ENCODE results near the gene TUBG1.

Gene TUBG1

DNA sequence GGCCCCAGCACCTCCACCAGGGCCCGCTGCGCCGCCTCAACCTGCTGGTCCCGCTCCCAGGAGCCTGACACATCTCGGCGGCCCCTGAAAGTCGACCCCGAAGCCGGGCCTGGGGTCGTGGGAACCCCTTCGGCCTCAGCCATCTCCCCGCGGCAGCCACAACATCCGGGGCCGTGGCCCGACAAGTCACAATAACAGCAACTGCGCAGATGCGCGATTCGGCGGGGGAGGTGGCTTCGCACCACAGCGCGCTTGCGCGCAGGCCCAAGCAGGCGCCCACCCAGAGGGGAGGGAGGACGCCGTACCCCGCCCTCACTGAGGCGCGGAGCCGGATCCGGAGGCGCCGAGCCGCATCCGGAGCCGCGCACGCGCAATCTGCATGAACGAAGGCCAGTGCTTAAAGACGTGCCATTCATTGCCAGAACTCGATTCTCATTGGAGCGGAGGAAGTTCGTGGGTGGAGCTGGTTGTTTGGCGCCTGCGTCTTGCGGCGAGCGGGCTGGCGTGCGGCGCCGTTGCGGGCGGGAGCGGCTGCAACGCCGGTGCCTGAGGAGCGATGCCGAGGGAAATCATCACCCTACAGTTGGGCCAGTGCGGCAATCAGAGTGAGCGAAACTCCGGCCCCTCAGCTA is at the start of gene TUBG1, which contains the start of gene RETREG3:
Gene TUBG1, plus strand, starts transcription at position 502 of the 632 bp plus-strand sequence. Its CDS starts 55 bp downstream, at position 557.
Gene RETREG3, minus strand, starts transcription at position 193 of the 632 bp plus-strand sequence. Its CDS starts 50 bp downstream, at position 143.
- peak; percentile 99 for DNase-seq

DNA sequence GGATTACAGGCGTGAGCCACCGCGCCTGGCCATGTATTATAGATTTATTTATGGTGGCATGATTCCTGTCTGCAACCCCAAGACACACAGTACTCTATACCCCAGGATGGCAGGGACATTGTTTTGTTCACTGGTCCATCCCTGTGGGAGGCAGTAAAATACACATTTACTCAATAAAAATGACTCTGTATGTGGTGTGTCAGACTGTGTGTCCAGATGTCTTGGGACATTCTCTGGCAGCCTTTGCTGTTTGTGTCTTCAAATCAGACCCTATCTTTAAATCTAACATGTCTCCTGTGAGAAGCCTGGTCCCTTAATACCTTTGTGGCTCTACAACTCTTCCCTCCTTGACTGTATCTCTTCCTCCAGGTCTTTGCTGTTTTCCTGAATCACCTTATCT is 49.2 kb upstream of the TUBG1 start:
- DNase-seq, result no peak

DNA sequence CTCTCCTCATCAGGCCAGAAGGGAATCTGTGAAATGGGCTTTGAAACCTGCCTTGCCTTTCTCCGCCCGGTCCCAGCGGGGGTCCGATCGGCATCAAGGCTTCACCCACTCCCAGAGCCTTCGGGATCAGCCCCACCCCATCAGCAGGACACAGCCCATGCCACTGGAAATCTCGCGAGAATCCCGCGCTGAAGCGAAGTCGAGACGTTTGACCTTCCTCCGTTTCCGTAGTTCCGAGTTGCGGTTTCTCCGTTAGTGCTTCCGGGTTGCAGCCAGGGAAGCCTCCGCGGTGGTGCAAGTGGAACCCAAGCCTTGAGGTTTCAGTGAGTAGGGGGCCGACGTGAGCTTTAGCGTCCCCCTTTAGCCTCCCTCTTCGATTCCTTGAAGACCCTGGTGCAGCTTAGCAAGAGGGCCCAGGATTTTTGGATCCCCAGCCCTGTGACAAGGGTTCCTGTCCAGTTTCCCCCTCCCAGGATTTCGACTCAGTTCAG is 47.5 kb upstream of the TUBG1 start, which contains the start of gene COASY:
Gene COASY, plus strand, starts transcription at position 252 of the 491 bp plus-strand sequence. CDS start 475 bp downstream, outside the sequence.
- peak; percentile 92 for DNase-seq

DNA sequence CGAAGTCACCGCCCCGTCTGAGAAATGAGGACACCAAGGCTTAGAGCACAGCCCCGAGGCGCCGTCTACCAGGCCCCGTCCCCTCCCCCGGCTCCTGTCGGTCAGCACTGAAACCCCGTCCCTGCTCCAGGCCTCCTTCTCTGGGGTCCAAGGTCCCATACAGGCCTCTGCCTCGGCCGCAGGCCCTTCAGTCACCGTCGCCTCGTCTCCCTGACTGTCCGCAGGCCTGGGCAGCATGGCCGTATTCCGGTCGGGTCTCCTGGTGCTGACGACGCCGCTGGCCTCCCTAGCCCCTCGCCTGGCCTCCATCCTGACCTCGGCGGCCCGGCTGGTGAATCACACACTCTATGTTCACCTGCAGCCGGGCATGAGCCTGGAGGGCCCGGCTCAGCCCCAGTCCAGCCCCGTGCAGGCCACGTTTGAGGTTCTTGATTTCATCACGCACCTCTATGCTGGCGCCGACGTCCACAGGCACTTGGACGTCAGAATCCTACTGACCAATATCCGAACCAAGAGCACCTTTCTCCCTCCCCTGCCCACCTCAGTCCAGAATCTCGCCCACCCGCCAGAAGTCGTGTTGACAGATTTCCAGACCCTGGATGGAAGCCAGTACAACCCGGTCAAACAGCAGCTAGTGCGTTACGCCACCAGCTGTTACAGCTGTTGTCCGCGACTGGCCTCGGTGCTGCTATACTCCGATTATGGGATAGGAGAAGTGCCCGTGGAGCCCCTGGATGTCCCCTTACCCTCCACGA is 46.9 kb upstream of the TUBG1 start:
- no peak for DNase-seq

DNA sequence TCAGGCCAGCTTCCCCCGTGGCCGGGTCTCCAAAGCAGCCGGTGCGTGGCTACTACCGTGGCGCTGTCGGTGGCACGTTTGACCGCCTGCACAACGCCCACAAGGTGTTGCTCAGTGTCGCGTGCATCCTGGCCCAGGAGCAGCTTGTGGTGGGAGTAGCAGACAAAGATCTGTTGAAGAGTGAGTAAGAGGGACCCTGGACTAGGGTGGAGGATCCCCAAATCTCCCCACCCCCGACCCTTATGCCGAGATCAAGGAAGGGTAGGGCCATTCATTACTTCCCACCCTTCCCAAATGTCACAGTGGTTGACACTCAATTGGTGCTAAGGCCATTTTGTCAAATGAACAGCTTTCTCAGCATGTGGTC is 46.4 kb upstream of the TUBG1 start:
- DNase-seq, result no peak

DNA sequence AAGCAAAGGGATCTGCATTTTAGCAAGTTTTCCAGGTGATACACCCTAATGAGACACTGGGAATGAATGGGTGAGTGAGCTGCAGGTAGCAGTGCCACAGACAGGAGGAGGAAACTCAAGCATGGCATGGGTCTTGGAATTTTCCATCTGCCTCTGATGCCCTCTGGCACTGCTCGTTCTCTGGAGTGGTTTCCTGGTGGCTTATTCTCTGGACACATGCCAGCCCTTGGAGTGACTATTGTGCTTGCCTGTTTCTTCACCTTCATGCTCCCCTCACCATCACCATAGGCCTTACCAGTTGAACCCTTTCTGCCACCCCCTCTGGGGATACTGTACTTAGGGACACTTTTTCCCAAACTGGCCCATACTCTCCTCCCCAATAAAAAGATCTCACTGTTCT is 45.9 kb upstream of the TUBG1 start:
- DNase-seq, result no peak

DNA sequence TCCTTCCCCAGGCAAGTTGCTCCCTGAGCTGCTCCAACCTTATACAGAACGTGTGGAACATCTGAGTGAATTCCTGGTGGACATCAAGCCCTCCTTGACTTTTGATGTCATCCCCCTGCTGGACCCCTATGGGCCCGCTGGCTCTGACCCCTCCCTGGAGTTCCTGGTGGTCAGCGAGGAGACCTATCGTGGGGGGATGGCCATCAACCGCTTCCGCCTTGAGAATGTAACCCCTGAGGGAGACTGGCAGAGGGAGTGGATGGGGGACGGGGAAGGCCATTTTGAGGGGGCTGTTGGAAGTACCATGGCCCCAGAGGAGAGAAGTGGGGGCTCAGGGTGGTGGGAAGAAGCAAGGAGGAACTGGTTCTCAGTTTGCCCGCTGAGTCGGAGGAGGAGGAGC is 45.5 kb upstream of the TUBG1 start:
- no peak for DNase-seq

DNA sequence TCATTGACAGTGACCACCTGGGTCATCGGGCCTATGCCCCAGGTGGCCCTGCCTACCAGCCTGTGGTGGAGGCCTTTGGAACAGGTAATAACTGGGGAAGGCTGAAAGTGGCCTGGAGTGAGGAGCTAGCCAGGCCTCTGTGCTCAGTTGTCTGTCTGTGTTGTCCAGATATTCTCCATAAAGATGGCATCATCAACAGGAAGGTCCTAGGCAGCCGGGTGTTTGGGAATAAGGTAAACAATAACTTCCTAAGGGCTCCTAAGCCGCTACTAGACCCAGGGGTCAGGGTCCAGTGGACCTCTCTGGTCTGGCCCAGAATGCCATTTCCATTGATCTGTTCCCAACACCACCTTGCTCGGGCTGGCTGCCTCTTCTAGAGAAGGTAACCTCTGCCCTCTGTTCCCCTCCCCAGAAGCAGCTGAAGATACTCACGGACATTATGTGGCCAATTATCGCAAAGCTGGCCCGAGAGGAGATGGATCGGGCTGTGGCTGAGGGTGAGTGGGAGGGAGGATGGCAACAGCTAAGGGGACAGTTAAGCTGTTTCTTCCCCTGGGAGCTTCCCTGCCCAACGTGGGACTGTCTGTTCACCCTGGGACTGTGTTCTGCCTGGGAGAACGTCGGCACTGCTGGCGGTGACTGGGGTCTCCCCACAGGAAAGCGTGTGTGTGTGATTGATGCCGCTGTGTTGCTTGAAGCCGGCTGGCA is 44.5 kb upstream of the TUBG1 start:
- no peak for DNase-seq

DNA sequence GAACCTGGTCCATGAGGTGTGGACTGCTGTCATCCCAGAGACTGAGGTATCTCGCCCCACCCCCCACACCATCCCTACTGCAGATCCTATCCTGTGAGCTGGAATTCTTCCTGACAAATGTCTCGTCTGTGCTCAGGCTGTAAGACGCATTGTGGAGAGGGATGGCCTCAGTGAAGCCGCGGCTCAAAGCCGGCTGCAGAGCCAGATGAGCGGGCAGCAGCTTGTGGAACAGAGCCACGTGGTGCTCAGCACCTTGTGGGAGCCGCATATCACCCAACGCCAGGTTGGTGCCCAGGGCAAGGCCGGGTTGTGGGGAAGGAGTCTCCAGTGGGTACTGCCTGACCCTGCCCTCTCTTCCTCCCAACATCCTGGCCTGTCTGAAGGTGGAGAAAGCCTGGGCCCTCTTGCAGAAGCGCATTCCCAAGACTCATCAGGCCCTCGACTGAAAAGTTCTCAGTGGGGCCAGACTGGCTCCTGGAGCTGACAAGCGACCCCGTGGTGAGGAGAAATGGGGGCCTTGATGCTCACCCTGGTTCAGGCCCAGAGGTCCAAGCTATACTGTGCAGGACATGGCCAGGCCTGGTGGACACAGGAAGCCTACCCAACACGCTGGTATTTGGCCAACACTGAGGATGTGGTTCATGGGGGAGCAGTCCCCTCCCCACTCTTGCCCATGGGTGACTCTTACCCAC is 43.8 kb upstream of the TUBG1 start:
- no peak for DNase-seq

DNA sequence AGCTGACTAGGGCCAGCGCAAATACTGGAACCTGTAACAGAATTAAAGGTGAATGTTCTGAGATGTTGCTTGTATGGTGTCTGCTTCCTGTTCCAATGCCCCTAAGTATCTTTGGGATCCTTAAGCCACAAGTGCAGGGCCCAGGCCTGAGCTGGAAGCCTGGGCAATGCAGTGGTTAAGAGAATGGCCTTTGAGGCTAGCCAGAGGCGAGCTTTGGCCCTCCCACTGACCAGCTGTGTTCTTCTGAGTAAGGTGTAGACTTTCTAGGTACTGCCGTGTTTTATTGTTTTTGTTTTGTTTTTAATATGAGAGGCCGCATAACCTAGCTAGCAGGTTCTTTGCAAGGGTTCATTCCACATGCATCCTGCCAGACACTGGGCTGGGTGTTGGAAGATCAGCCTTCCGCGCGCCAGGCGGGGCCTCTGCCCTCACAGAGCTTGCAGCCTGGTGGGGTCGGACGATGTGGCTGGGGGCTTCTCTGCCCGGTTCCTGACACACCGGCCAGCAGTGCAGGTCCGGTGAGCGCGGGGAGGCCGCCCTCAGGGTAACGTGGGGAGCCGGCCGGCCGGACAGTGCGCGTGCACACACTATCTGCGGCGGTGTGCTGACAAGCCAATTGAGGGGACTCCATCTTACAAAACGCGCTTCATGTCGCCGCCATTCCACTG is 43.1 kb upstream of the TUBG1 start:
- no peak for DNase-seq

DNA sequence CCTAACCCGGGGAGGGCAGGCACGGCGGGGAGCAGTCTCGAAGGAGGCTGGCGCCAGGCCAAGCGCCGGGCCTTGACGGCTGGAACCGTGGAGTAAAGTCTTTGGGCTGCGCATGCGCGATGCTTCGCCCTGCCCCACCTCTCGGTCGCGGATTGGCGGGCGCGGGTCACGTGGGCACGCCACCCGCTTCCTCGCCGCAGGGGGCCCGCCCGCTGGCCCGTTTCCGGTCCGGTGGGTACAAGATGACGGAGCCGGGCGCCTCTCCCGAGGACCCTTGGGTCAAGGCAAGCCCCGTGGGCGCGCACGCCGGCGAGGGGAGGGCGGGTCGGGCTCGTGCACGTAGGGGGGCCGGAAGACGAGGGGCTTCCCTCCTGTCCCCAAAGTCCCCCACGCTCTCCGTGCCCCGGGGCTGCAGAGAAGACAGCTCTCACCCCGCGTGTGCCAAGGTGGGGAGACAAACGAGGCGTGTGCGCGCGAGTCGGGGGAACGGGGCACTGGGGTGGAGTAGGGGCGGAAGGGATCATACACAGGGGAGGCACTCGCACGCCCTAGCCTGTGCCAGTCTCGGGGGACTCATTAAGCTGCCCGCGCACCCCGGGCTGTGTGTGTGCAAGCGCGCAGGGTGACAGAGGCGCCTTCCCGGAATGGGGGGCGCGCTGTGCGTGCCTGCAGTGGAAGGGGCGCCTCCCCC is 42.5 kb upstream of the TUBG1 start, which contains the start of gene MLX:
Gene MLX, plus strand, starts transcription at position 218 of the 691 bp plus-strand sequence. Its CDS starts 25 bp downstream, at position 243.
- DNase-seq, result peak; percentile 91

DNA sequence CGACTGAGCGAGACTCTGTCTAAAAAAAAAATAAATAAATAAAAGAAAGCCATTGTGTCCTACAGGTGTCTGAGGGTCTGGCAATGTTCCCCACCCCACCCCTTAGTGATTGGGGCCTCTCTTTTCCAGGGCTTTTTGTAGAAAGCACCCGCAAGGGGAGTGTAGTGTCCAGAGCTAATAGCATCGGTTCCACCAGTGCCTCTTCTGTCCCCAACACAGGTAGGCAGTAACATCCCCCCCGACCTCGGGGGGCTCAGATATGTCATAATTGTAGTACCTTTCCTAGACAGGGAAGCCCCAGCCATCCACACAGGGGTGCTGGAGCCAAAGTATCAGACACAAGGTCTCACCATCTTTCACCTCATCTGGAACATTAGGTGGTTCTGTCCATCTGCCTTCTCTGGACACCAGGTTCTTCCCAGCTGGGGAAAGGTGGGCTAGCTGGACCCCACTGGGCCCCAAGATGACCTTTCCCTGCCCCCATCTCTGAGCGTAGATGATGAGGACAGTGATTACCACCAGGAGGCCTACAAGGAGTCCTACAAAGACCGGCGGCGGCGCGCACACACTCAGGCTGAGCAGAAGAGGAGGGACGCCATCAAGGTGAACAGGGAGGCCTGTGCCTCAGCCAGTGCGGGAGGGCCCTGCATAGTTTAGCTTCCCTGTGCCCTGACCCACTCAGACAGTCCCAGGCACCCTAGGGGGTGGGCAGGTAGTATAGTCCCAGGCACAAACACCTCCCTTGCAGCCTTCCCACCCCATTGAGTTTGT is 41.0 kb upstream of the TUBG1 start:
- DNase-seq, result no peak

DNA sequence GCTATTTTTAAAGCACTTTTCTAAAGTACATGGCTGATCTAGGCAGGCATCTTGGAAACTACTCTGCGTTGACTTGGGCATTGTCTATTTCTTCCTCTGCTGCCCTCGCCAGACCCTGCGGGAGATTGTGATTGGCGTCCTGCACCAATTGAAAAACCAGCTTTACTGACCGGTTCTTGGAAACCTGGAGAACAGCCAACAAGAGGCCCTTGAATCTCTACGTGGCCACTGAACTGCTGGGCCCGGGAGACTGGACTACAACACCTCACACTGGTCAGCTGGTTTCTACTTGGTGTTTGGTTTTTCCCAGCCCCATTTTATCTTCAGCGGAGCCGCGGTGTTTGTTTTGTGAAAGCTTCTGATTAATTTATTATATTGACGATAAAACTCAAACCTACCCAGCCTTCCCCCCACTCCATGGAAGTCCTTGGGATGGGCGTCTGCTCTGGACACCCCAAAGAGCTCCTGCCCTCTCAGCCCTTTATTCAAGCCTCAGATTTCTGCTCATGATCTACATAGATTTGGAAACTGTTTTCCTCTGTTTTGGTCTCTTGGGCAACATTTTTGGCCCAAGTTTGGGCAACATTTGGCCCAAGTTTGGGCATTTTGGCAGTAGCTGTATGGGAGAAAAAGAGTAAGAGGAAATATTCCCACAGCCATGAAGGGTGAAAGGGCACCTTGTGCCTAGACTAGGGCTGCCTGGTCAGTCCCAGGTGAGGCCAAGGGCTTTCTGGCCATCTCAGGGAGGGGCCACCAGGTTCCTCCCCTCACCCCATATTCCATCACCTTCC is 37.9 kb upstream of the TUBG1 start:
- no peak for DNase-seq

DNA sequence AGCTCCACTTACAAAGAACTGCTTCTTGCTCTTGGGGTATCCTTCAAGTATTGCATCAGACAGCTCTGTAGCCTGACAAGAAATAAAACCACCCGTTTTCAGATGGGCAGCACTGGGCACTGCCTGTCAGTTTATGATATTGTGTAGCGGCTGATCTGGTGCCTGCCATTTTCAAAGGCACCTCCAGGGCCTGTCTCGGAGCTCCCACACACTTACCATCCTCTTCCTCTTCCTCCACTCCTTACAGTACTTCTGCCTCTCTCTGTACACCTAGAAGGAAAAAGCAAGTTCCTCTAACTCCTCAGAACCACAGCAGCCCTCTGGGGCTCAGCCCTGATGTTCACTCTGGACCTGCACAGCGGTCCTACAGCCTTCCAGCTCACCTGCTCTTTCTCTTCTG is 36.4 kb upstream of the TUBG1 start:
- no peak for DNase-seq

DNA sequence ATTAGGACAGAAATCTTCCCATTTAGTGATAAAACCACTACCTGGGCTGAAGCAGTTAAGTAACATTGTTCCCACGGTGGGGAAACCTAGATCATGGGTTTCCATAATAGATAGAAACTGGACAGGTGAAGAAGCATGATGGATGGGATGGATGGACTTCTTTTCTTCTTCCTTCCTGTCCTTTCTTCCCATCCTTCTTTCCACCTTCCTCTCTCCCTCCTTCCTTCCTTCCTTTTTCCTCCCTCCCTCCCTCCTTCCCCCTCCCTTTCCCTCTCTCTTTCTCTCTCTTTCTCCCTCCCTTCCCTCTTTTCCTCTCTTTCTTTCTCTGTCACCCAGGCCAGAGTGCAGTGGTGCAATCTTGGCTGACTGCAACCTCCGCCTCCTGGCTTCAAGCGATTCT is 35.0 kb upstream of the TUBG1 start:
- DNase-seq, result no peak

DNA sequence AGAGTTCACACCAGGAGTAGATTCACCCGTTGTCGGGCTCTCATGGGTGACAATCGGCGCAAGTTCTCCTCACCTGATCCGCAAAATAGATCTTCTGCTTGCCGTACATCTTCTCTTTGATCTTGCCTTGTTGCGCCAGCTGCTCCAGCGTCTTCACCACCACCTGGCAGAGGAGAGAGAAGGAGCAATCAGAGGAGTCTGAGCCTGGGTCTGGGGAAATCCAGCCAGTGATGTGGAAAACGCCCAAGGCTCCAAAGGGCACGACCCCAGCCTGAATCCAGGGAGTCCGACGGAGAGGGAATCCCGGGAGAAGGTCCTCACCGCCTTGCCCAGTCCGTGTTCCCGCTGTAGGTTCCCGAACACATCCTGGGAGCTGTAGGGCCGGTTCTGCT is 32.3 kb upstream of the TUBG1 start:
- DNase-seq, result no peak

DNA sequence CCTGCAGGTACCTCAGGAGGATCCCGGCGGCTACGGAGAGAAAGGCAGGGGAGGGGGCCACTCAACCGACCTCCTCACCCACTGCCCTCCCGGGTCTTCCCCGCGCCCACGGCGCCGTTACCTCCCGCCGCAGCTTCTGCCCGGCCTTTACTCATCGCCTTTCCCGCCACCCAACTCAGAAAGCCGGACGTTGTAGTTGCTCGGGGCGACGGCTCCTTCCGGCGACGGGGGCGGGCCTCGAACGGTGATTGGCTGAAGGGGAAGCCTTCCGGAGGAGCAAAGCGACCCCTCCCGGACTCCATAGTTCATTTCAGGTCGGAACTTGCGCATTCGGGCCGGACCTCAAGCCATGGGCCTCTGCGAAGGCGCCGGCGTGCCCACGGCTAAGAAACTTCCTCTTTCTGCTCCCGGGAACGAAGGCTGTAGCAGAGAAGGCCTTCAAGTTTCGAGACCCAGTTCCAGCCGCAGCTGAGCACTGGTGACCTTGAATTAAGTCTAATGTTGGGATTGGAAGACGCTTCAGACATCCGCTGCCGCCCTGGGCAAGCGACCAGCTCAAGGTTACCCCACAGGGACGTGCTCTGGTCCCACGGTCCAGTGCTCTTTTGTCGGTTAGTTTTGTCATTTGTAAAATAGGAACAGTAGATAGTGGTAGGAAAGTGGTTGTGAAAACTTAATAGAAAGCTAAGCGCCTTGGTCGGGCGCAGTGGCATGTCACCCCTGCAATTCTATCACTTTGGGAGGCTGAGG is 31.8 kb upstream of the TUBG1 start, which contains the start of gene PSMC3IP:
Gene PSMC3IP, minus strand, starts transcription at position 198 of the 750 bp plus-strand sequence. Its CDS starts 43 bp downstream, at position 155.
- peak; percentile 95 for DNase-seq

DNA sequence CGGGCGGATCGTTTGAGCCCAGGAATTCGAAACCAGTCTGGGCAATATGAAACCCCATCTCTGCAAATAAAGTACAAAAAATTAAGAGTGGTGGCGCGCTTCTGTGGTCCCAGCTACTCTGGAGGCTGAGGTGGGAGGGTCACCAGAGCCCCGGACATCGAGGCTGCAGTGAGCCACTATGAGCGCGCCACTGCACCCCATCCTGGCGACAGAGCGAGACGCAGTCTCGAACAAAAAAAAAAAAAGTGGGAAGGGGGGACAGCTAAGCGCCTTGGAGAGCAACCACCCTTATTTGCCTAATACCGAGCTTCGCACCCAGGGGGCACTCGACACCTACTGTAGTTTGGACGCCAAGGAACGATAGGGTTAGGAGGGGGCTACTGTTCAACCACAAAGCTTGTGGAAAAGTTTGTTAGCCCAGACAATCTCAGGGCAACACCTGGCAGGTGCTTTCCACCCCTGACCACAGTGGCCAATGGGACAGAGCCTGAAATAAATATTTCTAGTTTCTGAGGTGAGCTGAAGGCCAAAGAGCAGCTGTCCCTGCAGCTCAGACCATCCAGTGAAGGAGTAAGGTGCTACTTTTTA is 31.1 kb upstream of the TUBG1 start:
- peak; percentile 76 for DNase-seq
